Activated CD8-positive, alpha-beta memory T cell treated with anti-CD3 and anti-CD28 coated beads for 4 hours (primary cell): ENCODE measurements around the gene KLHL1.

Experiments
- DNase-seq, 2 donors: peaks; one replicate each; pipeline ENCODE4 v3.0.0-alpha.2; 2020; ENCODE audit warnings: low read depth in 2 of 2

The KLHL1 gene

GRCh38 chr13:70016116-70016515 is 92.1 kb downstream of the KLHL1 start:
- no peak for DNase-seq

DNA sequence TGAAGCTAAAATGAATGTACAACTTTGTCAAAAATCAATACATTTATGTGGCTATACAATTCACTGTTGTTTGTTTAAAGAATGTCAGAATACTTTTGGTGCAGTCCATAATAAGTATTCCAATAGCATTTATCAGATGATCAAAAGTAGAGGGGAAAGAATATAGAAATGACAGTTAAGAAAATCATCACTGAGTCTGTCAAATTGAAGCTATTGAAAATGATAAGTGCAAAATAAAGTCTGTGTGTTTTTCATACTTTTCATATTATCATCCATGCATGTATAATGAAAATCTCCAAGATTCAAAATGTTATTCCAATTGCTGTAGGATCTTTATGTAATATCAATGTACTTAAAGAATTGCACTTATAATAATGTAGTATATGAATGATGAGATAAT is 93.9 kb downstream of the KLHL1 start:
- no peak for DNase-seq

DNA sequence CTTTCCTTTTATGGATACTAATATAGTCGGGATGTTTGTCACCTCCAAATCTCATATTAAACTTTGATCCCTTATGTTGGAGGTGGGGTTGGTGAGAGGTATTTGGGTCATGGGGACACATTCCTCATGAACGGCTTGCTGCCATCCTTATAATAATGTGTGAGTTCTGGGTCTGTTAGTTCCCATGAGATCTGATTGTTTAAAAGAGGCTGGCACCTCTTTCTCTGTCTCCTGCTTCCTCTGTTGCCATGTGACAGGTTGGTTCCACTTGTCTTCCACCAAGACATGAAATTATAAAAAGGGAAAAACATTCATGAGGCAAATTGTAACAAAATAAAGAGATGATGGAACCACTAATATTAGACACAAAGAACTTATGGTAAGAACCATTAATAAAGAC is 108.4 kb downstream of the KLHL1 start:
- no peak for DNase-seq

GRCh38 chr13:69997061-69997460 is 111.2 kb downstream of the KLHL1 start:
- DNase-seq, result no peak

DNA sequence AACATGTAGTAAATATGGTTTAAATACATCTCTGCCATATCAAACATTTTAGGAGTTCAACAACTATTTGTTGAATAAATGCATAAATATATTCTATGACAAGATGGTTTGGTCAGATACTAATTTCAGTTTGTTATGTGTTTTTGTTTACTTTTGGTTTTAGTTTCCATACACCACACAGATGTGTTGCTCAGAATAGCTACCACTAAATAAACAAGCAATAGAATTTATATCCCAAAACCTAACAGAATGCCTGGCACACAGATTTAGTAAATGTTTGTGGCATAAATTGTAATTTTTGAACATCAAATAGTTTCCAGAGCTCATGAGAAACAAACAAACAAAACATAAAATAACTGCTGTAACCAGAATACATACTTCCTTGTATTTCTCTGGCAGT is 127.5 kb downstream of the KLHL1 start:
- DNase-seq, result no peak

DNA sequence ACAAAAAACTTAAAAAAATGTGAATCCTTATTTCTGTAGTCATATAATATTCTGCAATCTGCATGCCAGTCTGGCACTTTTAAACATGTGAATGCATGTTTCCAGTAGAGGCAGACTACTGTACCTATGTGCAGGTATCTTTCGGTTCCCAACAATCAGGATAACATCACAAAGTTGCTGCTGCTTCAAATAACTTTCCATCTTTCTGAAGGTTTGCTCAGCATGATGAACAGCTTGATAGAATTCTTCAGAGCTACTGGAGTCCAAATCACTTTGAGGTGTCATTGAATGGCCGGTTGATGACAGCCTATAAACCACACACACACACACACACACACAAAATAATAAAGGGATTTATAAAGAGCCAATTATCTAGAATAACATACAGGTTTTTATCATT is 132.8 kb downstream of the KLHL1 start:
- no peak for DNase-seq

- no peak for DNase-seq
Observed at GRCh38 chr13:69970520-69970919, 137.7 kb downstream of the KLHL1 start.

DNA sequence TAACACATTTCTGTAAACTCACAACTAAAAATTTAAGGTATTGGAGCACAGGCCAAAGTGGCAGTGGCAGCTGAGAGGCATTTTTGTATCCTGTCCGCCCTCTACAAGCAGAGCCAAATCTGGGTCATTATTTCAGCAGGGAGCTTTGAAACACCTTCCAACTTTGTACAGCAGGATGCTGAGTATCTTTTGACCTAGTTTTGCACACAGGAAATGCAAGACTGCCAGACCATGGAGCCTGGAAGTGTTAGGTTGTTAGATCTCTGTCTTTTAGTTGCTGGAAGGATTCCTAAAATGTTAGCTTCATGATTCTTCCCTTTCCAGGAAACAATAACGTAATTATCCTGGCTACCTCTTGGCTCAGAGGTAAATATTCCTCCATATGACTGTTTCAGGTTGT is 149.2 kb downstream of the KLHL1 start:
- no peak for DNase-seq

GRCh38 chr13:69956839-69957238 is 151.4 kb downstream of the KLHL1 start:
- no peak for DNase-seq

DNA sequence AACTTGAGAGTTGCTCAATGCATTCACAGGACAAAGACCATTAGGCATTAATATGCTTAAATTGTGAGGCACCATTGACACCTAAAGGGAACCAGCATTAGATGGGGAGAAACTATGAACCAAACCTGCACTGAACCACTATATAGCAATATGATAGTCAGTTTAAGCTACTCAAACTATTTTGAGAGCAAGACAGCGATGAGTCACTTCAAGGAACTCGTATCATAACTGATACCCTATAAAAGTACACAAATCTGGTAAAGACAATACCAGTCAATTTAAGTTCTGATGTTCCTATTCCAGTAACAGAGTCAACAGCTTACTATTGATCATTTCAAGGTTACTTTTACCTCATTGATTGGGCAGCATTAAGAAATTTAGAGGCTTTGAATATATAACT is 151.9 kb downstream of the KLHL1 start:
- no peak for DNase-seq

DNA sequence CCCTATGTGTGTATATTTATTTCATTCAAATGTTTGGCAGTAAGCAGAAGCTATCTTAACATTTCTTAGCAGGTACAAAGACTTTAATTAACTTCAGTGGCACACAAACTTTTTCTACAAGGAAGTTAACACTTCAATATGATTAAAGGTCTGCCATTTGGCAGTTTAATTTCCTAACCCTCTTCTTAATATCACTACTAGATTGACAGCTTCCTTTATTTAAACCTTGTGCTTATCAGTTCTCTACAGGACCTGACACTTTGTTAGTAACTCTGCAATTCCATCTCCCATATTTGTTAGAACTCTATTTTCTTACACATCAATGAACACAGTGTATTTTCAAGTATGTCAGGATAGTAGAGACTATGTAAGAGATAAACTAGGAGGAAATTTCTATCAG is 153.0 kb downstream of the KLHL1 start:
- no peak for DNase-seq

GRCh38 chr13:69951412-69951811 is 156.8 kb downstream of the KLHL1 start:
- no peak for DNase-seq

DNA sequence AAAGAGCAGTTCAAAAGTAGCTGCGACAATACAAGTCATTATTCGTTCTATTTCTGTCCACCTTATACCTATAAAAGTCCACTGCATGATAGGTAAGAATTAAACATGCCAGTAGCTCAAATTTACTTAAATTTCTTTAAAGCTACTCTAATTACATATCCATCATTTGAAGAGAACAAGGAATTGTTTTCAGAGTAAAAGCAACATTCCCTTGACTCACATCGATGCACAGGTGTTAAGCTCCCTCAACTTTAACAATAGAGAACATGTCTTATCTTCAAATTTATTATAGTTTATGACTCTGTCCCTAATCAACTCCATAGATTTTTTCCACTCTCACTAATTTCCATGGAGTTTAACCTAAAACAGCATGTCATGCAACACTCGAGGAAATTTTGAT is 158.1 kb downstream of the KLHL1 start:
- no peak for DNase-seq

GRCh38 chr13:69948016-69948415 is 160.2 kb downstream of the KLHL1 start:
- DNase-seq, result no peak

GRCh38 chr13:69947582-69947981 is 160.7 kb downstream of the KLHL1 start:
- no peak for DNase-seq

DNA sequence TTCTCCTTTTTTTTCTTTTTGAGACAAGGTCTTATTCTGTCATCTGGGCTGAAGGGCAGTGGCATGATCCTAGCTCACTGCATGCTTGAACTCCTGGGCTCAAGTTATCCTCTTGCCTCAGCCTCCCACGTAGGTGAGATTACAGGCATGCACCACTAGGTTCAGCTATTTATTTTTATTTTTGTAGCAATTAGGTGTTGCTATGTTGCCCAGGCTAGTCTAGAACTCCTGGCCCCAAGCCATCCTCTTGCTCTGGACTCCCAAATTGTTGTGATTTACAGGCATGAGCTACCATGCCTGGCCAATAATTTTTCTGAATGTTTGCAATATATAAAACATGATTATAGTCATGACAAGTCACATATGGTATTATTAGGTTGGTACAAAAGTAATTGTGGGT is 161.7 kb downstream of the KLHL1 start:
- DNase-seq, result no peak

DNA sequence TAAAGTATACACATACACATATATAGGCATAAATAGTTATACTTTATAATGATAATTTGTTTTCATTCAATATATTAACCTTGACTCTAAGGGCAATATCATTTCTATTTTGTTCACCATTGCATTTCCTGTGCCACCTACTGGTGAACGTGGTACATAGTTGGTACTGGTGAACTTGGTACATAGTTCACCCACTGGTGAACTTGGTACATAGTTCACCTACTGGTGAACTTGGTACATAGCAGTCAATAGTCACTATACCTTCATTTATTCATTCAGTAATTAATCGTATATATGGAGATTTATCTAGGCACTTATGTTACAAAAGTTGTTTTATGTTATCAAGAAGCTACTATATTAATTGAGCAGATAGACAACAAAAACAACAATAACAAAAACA is 173.2 kb downstream of the KLHL1 start:
- no peak for DNase-seq

- no peak for DNase-seq
Observed at GRCh38 chr13:69928262-69928661, 180.0 kb downstream of the KLHL1 start.

GRCh38 chr13:69921156-69921555 is 187.1 kb downstream of the KLHL1 start:
- no peak for DNase-seq

GRCh38 chr13:69912630-69913029 is 195.6 kb downstream of the KLHL1 start:
- no peak for DNase-seq

DNA sequence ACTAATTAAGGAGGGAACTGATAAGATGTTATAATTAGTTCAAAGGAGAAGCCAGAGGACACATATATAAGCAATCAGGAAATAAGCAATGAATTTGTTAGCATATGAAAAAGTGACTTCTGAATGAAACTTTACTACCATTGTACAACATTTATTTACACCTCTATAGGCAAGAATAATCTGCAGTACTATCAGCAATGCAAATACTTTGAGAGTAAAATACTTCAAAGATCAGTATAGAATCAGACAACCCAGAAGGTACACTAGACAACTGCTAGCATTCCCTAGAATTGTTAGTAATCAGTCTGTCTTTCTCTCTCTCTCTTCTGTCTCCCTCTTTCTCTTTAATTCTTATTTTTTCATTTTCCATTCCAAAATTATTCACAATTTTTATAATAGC is 197.5 kb downstream of the KLHL1 start:
- DNase-seq, result no peak

DNA sequence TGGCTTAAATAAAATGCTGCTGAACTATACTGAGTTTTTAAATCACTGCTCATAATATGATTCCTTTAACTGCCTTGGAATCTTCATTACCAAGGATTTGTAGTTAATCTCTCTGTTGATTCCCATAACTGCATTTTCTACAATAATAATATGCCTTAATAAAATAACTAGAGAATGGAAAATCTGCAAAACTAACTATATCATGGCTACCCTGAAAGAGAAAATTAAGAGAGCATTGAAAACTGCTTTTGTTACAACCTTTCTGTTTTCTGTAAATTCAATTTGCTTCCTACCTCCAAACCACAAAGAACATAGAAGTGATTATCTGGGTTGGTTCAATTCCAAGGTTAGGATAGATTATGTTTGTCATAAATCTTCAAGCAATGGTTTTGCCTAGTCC is 203.5 kb downstream of the KLHL1 start:
- no peak for DNase-seq

DNA sequence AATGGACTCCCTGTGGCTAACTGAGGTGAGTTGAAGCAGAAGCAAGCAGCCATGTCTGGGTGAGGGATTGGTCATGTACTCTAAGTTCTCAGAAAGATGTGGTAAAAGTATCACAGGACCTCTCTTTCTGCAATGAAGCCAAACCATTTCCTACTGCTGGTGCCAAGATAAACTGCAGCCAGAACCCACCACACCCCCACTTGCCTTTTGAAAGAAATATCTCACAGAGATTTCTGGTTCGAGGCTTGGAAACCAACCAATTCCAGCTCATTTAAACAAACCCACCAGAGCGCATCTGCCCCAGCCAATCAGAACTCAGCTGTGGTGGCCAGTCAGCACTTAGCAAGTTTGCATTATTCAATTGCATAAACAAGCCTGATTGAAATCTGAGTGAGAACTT is 205.2 kb downstream of the KLHL1 start:
- no peak for DNase-seq

DNA sequence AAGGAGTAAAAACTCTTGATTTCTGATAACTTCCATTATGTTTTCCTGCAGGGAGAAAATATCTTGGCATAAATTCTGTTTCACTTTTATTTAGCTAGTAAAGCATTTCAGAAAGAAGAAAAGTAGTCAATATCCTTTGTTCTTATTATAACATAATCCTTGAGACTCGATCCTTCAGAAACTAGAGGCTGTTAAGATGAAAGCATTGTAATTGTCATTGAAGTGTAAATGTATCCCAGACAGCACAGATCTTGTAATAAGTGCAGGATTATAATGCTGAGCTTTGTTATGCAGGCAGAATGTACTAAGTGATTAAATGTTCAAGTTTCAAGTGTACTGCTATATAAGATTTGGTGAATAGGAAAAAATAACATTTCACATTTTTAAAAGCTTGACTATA is 225.8 kb downstream of the KLHL1 start:
- DNase-seq, result no peak

GRCh38 chr13:69879936-69880335 is 228.3 kb downstream of the KLHL1 start:
- no peak for DNase-seq
